Left kidney (tissue), 8 donors: ENCODE measurements around the gene CCRL2. TPM values are rescaled to one million over a fixed set of nuclear protein-coding genes. Genes with fewer than 3 reads are reported as not detected.

Experiments
- DNase-seq: peaks from one replicate; pipeline ENCODE4 v3.0.0-alpha.2; 2013
- long read RNA-seq, 8 donors: transcript quantifications; one replicate each; lab custom pipeline, GENCODE V29; 2026
- polyA plus RNA-seq: library from polyadenylated mRNA; unstranded; fragments of 120-200 nt; gene quantifications from one replicate; pipeline ENCODE4 v1.2.1, GENCODE V29; 2013; ENCODE audit not compliant: insufficient read length

CCRL2 gene, protein sequence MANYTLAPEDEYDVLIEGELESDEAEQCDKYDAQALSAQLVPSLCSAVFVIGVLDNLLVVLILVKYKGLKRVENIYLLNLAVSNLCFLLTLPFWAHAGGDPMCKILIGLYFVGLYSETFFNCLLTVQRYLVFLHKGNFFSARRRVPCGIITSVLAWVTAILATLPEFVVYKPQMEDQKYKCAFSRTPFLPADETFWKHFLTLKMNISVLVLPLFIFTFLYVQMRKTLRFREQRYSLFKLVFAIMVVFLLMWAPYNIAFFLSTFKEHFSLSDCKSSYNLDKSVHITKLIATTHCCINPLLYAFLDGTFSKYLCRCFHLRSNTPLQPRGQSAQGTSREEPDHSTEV
- polyA plus RNA-seq, result 1.2 TPM
- long read RNA-seq, donor 1, partial matches to known transcripts, result 0 of 2 reads
- long read RNA-seq, donor 1, other reads (novel, unspliced or antisense), result 0 of 2 reads
- long read RNA-seq, donor 2, result 0 reads
- long read RNA-seq, donor 3, result 0 reads
- long read RNA-seq, donor 4, result 0 reads
- long read RNA-seq, donor 5, partial matches to known transcripts, result 0 of 1 reads
- long read RNA-seq, donor 5, other reads (novel, unspliced or antisense), result 0 of 1 reads
- long read RNA-seq, donor 6, partial matches to known transcripts, result 0 of 1 reads
- long read RNA-seq, donor 6, other reads (novel, unspliced or antisense), result 0 of 1 reads
- long read RNA-seq, donor 7, partial matches to known transcripts, result 0 of 2 reads
- long read RNA-seq, donor 7, other reads (novel, unspliced or antisense), result 0 of 2 reads
- long read RNA-seq, donor 8, partial matches to known transcripts, result 0 of 1 reads
- long read RNA-seq, donor 8, other reads (novel, unspliced or antisense), result 0 of 1 reads

DNA sequence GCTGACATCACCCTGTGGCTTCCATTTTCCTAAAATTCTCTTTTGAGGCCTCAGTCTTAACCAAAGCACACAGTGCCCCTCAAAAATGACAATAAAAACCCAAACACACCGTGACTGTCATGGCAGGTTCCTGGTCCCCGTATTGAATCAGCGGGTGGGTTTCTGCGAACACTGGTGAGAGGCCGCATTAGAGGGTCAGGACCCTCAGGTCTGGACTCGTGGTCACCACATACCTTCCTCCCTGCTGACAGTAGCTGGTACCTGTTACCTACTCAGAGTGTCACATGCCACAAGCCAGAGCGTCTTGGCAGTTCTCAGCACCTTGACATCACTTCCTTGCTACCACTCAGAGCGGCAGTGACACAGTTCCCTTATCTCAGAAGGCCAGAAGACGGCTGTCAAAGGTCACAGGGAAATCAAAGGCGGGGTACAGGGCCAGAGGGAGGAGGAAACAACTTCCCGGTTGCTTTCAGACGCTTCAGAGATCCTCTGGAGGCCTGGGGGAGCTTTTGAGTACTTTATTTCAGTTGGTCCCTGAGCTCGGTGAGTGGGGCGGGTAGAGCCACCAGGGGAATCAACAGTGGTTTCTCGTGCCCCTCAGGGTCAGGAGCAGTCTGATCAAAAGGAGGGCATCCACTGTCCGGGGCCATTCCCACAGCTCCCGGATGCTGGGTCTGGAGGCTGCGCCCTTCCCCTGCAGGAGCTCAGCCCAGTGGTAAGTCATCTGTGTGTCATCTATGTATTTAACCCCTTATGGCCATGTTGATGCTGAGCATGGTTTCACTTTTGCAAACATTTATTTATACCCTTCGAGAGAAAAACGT lies at the start of gene CCRL2, which contains the start of gene CCR5AS:
Gene CCRL2 (plus strand): TSS at position 472 of the 824 bp plus-strand sequence. CDS start 821 bp downstream, outside the sequence.
Gene CCR5AS (minus strand): TSS at position 279 of the 824 bp plus-strand sequence.
- DNase-seq, result no peak

DNA sequence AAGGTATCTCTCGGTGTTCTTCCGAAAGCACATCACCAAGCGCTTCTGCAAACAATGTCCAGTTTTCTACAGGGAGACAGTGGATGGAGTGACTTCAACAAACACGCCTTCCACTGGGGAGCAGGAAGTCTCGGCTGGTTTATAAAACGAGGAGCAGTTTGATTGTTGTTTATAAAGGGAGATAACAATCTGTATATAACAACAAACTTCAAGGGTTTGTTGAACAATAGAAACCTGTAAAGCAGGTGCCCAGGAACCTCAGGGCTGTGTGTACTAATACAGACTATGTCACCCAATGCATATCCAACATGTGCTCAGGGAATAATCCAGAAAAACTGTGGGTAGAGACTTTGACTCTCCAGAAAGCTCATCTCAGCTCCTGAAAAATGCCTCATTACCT lies 48.6 kb upstream of the CCRL2 start:
- DNase-seq, result no peak

DNA sequence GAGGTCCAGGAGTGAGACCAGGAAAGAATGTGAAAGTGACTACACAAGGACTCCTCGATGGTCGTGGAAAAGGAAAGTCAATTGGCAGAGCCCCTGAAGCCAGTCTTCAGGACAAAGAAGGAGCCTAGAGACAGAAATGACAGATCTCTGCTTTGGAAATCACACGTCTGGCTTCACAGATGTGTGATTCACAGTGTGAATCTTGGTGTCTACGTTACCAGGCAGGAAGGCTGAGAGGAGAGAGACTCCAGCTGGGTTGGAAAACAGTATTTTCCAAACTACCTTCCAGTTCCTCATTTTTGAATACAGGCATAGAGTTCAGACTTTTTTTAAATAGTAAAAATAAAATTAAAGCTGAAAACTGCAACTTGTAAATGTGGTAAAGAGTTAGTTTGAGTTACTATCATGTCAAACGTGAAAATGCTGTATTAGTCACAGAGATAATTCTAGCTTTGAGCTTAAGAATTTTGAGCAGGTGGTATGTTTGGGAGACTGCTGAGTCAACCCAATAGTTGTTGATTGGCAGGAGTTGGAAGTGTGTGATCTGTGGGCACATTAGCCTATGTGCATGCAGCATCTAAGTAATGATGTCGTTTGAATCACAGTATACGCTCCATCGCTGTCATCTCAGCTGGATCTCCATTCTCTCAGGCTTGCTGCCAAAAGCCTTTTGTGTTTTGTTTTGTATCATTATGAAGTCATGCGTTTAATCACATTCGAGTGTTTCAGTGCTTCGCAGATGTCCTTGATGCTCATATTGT lies 47.1 kb upstream of the CCRL2 start:
- DNase-seq, result no peak

DNA sequence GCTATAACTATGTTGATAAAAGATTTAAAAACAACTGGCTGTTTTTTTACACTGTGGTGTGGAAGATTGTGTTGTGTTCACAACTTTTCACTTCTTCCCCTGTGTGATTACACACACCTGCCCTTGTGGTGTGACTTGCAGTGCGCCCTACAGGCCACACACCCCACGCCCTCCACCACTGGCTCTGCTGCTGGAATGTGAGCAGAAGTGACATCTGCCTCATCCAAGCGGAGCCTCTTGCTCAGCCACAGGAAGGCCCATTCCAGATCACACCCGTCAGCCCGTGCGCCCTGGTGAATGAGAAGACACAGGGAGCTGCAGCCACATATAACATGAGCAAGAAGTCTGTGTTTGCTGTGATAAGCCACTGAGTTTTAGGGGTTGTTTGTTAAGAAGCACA lies 46.2 kb upstream of the CCRL2 start:
- DNase-seq, result no peak

DNA sequence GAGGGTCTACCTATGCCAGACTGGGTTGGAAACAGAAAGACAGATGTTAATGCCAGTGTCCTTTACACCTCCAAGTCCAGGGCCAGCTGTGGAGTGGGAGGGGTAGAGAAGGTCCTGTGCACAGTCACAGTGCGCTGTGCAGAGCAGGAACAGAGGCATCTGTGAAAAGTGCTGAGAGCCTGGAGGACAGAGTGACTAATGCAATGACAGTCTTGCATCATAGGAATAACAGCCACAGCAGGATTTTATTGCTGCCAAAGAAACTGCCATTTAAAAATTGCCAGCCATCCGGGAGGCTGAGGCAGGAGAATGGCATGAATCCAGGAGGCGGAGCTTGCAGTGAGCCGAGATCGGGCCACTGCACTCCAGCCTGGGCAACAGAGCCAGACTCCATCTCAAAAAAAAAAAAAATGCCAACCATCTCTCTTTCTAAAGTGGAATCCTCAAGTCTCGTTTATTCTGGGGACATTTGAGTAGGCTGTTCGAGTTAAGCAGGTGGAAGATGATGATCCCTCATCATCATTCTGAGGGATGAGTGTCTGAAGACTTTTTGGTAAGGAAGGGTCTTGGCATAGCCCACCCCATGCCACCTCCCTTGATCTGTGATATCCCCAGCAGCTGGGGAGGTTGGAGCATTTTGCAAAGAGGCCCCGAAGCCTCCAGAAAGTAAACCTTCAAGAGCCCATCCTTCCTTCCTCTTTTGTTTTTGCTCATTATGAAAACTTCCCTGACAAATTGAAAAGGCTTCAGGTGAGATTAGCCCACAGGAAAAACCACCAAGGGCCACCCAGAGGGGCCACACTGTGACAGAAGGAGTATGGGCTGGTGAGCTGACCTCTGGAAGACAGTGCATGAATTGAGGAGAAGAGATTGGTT lies 45.4 kb upstream of the CCRL2 start:
- no peak for DNase-seq

DNA sequence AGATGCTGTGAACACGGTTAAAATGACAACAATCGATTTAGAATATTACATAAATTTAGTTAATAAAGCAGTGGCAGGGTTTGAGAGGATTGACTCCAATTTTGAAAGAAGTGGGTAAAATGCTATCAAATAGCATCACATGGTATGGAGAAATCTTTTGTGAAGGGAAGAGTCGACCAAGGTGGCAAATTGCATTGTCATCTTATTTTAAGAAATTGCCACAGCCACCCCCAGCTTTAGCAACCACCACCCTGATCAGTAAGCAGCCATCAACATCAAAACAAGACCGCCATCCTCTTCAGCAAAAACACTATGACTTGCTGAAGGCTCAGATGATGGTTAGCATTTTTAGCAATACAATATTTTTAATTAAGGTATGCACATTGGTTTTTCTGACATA lies 42.0 kb upstream of the CCRL2 start:
- no peak for DNase-seq

DNA sequence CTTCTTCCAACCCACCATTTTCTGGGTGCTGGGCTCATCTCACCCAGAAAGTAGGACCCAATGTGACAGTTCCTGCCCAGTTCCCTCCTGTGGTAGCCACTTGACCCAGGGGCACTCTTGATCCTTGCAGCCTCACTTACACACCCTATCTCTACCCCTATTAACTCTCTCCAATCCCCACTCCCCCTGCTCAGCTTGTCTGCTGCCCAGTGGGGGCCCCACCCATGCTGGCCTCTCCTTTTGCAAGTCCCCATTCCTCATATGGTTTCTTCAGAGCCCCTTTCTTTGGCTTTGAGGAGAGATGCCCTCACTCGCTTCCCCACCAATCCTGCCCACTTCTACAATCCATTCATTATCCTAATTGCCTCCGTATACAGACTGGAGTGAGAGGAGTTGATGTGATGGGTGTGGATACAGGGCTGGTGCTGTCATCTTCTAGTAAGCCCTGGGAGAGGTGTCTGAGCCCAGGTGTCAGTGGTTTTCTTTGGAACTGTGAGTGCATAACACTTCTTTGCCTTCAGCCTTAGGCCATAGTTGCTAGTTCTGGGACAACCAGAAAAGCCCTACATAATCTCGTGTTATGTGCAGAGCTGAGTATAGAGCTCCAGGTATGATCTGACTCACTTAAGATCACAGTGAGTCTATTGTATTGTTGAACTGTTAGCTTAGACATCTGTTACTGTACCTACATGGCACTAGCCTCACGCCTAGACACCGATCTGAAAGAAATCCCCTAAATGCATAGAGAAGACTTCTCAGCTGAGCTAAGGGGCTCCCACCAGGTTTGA lies 41.1 kb upstream of the CCRL2 start:
- no peak for DNase-seq

GRCh38 chr3:46367811-46368210 lies 39.2 kb upstream of the CCRL2 start:
- DNase-seq, result no peak

DNA sequence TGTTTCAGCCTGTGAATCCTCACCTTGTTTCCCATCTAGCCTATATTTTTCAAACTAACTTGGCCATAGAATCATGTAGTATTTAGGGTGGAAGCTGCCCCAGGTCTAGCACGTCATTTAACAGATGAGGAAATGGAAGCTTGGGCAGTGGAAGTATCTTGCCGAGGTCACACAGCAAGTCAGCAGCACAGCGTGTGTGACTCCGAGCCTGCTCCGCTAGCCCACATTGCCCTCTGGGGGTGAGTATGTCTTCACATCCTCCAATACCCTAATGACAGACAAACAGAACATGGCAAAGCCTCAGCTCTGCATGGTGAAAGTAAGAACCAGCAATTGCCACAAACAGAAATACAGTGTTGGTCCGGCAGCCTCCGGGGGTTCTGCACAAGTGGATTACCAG lies 38.5 kb upstream of the CCRL2 start:
- no peak for DNase-seq

GRCh38 chr3:46369151-46369550 lies 37.9 kb upstream of the CCRL2 start:
- DNase-seq, result no peak

GRCh38 chr3:46369675-46370132 lies 37.4 kb upstream of the CCRL2 start:
- DNase-seq, result no peak

DNA sequence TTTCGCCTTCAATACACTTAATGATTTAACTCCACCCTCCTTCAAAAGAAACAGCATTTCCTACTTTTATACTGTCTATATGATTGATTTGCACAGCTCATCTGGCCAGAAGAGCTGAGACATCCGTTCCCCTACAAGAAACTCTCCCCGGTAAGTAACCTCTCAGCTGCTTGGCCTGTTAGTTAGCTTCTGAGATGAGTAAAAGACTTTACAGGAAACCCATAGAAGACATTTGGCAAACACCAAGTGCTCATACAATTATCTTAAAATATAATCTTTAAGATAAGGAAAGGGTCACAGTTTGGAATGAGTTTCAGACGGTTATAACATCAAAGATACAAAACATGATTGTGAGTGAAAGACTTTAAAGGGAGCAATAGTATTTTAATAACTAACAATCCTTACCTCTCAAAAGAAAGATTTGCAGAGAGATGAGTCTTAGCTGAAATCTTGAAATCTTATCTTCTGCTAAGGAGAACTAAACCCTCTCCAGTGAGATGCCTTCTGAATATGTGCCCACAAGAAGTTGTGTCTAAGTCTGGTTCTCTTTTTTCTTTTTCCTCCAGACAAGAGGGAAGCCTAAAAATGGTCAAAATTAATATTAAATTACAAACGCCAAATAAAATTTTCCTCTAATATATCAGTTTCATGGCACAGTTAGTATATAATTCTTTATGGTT lies 36.1 kb upstream of the CCRL2 start, which contains the start of gene CCR5:
Gene CCR5 (plus strand): TSS at position 108 of the 680 bp plus-strand sequence. CDS start 1,957 bp downstream, outside the sequence.
- DNase-seq, result no peak

DNA sequence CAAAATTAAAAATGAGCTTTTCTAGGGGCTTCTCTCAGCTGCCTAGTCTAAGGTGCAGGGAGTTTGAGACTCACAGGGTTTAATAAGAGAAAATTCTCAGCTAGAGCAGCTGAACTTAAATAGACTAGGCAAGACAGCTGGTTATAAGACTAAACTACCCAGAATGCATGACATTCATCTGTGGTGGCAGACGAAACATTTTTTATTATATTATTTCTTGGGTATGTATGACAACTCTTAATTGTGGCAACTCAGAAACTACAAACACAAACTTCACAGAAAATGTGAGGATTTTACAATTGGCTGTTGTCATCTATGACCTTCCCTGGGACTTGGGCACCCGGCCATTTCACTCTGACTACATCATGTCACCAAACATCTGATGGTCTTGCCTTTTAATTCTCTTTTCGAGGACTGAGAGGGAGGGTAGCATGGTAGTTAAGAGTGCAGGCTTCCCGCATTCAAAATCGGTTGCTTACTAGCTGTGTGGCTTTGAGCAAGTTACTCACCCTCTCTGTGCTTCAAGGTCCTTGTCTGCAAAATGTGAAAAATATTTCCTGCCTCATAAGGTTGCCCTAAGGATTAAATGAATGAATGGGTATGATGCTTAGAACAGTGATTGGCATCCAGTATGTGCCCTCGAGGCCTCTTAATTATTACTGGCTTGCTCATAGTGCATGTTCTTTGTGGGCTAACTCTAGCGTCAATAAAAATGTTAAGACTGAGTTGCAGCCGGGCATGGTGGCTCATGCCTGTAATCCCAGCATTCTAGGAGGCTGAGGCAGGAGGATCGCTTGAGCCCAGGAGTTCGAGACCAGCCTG lies 35.3 kb upstream of the CCRL2 start:
- no peak for DNase-seq

DNA sequence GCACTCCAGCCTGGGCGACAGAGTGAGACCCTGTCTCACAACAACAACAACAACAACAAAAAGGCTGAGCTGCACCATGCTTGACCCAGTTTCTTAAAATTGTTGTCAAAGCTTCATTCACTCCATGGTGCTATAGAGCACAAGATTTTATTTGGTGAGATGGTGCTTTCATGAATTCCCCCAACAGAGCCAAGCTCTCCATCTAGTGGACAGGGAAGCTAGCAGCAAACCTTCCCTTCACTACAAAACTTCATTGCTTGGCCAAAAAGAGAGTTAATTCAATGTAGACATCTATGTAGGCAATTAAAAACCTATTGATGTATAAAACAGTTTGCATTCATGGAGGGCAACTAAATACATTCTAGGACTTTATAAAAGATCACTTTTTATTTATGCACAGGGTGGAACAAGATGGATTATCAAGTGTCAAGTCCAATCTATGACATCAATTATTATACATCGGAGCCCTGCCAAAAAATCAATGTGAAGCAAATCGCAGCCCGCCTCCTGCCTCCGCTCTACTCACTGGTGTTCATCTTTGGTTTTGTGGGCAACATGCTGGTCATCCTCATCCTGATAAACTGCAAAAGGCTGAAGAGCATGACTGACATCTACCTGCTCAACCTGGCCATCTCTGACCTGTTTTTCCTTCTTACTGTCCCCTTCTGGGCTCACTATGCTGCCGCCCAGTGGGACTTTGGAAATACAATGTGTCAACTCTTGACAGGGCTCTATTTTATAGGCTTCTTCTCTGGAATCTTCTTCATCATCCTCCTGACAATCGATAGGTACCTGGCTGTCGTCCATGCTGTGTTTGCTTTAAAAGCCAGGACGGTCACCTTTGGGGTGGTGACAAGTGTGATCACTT lies 34.3 kb upstream of the CCRL2 start:
- DNase-seq, result no peak

GRCh38 chr3:46374755-46375154 lies 32.3 kb upstream of the CCRL2 start:
- DNase-seq, result no peak

- no peak for DNase-seq
These were observed 31.8 kb upstream of the CCRL2 start for GRCh38 chr3:46375218-46375617.

DNA sequence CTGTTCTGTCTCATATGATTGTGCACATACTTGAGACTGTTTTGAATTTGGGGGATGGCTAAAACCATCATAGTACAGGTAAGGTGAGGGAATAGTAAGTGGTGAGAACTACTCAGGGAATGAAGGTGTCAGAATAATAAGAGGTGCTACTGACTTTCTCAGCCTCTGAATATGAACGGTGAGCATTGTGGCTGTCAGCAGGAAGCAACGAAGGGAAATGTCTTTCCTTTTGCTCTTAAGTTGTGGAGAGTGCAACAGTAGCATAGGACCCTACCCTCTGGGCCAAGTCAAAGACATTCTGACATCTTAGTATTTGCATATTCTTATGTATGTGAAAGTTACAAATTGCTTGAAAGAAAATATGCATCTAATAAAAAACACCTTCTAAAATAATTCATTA lies 31.2 kb upstream of the CCRL2 start:
- DNase-seq, result no peak
